HG03175 (cell line): Measurements from ENCODE around the gene EIF1AD.
"Not testable (repeated sequence)": the region's sequence is repeated elsewhere in the genome, so short reads cannot be mapped to it uniquely, and the experiment has no call there.

Experiments
- ATAC-seq: cut with Tn5 transposase; IDR thresholded peaks from one replicate; pipeline ENCODE4 v1.9.1; 2021; ENCODE audit warnings: mild to moderate bottlenecking, moderate library complexity; ENCODE audit not compliant: unreplicated experiment

EIF1AD gene

DNA sequence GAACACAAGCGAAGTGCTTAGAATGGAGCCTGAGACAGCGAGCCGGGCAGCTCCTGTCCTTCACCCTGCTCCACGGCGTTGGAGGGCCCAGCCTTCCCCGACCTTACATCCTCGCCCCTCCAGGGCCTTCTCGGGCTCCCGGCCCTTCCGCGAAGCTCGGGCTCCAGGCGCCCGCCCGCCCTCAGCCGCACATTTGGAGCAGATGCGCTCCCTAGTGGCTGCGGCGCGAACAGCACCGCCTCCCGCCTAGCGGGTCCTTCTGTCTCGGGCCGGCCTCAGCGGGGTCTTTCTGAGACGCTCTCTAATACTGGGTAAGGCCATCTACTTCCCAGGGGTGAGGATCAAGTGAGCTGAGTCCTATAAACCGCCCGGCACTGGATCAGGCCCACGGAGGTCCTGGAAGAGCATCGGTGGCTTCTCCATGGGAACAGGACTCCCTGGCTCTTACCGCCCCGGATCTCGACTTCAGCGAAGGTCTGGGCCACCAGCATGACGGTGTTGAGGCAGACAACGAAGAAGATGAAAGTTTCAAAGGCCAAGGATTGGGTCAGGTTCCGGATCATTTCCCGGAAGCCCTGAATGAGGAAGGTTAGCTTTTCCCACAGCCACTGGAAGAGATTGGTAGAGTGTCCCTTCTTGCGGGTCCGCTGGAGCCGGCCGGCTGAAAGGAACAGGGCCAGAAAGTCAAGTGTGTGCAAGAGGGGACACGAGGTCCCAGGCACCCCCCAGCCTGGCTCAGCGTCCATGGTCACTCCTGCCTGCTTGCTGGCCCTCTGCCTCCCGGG lies 20.6 kb upstream of the EIF1AD start:
- no peak for ATAC-seq

DNA sequence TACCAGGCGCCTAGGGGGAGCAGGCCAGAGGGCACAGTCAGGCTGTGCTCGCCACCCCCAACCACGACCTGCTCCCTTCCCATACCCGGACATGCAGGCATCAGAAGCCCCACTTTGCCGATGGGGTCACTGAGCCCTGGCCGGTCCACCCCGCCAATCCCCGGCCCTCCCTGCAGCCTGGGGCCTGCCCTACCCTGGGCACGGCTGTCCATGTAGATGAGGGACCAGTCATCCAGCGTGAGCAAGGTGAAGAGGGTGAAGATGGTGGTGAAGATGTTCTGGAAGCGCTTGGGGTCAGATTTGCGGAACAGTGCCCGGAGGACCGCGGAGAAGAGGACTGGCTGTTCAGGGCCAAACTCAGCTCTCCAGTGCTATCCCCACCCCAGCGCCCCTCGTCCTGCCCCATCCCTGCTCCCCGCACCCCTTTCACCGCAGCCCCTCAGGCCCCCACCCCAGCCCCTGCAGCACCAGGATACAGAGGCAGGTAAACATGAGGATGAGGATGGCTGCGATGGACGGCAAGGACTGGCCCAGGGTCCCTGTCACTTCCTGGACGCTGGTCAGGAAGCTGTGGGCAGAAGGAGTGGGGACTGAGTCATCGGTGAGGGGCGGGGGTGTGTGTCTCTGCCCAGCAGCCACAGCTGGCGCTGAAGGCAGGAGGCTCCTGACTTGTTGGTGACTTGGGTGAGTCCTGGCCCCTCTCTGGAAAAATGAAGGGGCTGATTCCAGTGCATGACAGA lies 18.8 kb upstream of the EIF1AD start:
- no peak for ATAC-seq

DNA sequence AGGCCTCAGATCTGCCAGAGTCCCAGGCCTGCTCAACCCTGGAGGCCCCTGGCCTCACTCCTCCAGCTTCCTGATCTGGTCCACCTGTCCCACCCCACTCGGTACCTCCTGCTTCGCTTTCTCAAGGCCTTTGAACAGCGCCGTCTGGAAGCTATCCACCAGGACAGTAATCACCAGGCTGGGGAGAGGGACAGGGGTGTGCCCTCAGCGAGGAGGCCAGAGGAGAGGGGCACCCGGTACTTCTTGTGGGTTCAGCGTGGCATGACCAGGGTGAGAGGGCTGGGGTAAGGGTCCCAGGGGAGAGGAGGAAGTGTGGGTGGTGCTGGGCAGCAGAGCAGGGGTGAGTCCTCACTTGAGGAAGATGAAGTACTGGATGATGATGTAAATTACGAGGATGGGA lies 18.3 kb upstream of the EIF1AD start:
- no peak for ATAC-seq

DNA sequence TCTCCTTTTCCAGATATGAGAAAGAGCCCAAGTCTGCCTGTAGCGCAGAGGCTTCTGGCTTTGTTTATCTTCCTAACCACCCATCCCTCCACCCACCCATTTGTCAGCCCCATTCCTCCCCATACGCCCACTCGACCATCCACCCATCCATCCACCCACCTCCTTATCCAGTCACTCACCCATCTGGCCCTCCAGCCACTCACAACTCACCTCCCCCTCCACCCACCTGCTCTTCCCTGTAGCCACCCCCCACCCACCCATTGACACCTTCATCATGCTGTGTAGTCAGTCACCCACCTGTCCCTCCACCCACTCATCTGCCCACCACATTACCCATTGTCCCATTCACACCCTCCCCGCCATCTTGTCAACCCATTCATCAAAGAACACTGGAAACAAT lies 15.4 kb upstream of the EIF1AD start:
- no peak for ATAC-seq

DNA sequence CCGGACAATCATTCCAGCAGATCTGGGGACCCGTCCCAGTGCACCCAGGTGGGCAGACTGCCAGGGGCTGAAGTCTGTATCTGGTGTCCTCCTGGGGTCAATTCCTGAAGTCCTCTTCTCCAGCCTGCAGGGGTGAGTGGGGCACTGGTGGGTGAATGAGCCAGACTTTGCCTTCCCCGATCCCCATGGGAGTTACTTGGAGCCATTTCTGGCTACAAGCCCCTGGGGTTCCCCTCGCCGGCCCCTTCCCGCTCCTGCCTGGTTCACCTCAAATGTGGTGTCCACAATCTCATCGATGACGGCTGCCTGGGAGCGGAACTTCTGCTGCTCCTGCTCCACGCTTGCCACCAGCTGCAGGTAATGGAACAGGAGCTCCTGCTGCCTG lies 14.8 kb upstream of the EIF1AD start:
- no peak for ATAC-seq

DNA sequence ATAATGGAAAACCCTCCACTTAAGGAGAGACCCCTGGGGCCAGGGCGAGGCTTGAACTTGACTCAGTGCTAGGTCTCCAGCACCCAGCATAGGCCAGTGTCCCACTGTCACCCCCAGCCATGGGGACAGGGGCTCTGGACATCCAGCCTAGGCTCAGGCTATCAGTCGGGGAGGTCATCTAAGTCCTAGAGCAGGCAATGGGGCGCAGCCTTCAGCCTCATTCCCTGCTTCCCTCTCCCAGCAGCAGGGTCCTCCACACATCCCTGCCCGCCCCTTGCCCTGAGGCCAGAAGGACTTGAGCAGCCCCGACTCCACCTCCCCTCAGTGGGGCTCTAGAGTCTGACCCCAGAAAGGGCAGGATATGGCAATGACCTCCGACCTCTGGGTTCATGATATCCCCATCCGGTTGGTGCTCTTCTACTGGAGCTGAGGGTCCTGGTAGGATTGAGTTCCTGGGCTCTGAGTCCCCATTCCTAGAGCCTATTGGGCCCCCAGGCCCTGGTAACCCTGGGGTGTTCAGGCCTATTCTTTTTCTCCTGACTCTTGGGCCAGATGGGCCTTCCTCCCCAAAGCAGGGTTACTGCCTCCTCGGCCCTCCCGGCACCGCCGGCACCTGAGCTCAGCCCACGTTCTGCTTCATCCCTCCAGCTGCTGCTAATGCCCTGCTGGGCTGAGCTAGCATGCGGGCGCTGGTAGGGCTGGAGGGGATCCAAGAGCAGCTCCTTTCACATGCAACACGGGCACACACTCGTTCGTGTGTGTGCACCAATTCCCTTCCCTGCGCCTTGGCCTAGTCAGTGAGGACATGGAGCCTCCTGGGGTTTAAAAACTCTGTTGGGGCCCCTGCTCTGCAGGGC lies 14.2 kb upstream of the EIF1AD start:
- no peak for ATAC-seq

DNA sequence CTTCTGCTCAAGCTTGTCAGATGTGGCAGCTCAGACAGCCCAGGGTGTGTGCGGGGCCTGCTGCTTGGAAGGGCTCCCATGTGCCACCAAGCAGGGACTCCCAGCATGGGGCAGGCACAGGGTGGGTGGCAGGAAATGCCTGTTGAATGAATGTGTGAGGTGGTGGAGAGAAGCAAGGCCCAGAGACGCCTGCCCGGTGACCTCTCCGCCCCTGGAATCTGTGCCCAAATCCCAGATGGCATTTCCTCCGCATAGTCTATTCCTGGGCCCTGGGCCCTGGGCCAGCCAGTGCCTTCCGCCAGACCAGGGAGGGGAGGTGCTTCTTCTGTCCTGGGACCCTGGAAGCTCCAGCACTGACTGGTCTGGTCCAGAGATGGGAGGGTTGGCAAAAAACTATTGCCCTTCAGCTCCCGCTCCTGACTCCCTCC lies 13.5 kb upstream of the EIF1AD start:
- no peak for ATAC-seq

DNA sequence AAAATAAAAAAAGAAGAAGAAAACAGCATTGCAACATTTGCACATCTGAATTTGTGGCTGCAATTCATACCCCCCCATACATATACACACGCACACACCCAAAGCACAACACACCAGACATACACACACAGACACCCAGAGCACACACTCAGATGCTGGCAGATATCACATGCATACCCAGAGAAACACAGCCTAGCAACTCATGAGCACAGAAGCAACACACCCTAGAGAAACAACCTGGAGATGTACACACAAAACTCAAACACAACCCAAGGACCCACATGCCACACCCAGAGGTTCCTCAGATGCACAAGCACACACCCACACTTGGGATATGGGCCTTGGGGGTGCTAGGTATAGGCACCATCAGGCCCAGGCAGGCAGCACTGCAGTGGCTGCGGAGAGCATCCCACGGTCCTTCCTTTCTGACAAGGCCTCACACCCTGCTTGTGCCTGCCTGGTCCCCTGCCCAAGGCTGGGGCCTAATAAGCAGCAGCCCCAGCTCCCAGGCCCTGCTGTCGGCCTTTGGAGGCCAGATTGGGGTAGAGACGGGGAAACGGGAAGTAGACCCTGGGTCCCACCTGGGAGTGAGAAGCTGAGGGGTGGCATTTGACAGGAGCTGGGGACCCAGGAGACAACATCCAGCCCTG lies 13.0 kb upstream of the EIF1AD start:
- ATAC-seq, result no peak

DNA sequence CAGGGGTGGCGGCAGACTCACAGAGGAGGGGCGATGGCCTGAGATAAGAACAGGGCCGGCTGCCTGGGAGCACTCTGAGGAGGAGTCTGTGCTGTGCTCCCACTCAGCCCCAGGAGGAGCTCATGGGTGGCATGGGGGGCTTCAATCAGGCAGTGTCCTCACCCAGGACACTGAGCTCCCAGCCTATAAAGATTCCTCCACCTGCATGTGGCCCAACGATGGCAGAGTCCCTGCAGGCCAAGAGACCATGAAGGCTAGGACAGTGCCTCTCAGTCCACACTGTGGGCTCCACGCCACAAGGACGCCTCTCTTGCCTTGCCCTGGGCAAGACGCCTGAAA lies 11.8 kb upstream of the EIF1AD start:
- ATAC-seq, result no peak

DNA sequence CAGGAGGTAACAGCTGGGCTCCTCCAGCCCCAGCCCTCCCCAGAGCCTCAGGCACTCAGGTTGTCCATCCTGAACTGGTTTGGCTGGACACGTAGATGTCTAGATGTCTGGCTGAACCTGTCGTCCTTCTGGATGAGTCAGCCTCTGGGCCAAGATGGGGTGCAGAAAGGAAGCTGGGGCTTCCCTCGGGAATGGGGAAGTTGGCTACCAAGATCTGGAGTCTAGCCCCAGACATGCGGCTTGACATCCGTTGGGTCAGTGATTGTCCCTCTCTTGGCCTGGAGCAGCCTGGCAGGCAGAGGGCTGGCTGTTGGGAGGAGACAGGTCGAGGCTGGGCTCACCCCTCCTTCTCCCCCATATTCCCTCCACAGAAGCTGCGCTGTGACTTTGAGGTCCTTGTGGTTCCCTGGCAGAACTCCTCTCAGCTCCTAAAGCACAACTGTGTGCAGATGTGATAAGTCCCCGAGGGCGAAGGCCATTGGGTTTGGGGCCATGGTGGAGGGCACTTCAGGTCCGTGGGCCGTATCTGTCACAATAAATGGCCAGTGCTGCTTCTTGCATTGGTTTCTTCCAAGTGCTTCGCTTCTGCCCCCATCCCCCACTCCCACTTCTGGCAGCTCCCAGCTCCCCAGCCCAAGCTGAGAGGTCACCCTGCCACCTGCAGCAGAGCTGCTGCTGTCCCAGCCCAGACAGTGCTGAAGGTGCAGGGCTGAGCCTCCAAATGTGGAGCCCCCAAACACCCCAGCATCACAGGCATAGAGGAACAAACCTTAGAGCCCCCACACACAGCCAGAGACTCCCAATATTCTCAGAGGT lies 11.2 kb upstream of the EIF1AD start:
- no peak for ATAC-seq

DNA sequence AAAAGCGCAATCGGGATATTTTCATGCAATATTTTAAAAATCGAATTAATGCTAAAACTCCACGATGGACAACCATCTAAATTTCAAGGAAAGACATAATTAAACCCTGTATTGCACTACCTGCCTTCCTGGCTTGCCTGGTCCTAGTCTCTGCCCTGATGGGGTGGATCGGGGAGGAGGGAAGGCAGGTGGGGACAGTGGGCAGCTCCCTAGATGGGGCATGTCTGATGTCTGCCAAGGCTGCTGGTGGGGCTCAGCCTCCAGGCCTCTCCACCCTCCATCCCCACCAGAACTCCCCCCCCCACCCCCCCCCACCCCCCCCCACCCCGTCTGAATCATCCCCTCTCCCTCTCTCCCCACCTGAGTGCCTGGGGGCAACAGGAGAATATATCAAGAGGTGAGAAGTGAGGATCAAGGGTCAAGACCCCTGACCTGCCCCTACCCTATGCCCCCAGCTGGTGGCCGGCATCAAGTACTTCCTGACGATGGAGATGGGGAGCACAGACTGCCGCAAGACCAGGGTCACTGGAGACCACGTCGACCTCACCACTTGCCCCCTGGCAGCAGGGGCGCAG lies 10.5 kb upstream of the EIF1AD start:
- no peak for ATAC-seq

DNA sequence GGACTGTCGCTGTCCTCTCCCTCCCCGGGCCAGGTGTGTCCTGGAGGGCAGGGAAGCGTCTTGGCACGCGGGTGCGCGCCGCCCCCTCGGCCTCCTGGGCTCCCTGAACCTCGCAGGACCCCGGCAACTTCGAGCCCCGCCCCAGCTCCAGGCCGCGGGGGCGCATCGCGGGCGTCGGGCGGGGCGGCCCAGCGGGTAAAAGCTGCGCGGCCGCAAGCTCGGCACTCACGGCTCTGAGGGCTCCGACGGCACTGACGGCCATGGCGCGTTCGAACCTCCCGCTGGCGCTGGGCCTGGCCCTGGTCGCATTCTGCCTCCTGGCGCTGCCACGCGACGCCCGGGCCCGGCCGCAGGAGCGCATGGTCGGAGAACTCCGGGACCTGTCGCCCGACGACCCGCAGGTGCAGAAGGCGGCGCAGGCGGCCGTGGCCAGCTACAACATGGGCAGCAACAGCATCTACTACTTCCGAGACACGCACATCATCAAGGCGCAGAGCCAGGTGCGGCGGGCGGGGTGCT lies 9.9 kb upstream of the EIF1AD start, which contains the start of gene CST6:
CST6 (plus strand) TSS at position 224 of the 519 bp plus-strand sequence; CDS start at position 261, 37 bp downstream.
- no peak for ATAC-seq

DNA sequence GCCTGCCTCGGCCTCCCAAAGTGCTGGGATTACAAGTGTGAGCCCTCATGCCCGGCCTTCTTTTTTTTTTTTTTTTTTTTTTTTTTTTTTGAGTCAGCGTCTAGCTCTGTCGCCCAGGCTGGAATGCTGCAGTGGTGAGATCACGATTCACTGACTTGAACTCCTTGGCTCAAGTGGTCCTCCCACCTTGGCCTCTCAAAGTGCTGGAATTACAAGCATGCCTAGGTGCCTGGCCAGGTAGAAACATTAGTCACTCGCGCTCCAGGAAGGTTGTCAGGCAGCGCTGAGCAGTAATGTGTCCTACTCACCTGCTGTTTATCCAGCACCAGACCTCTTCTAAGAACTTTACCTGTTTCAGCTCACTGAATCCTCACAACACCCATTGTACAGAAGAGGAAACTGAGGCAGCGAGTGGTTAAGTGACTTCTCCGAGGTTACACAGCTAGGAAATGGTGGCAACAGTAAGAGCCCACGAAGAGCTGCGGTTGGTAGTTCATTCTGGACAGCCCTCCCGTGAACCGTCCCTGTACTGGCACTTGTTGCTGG lies 9.4 kb upstream of the EIF1AD start:
- no peak for ATAC-seq

DNA sequence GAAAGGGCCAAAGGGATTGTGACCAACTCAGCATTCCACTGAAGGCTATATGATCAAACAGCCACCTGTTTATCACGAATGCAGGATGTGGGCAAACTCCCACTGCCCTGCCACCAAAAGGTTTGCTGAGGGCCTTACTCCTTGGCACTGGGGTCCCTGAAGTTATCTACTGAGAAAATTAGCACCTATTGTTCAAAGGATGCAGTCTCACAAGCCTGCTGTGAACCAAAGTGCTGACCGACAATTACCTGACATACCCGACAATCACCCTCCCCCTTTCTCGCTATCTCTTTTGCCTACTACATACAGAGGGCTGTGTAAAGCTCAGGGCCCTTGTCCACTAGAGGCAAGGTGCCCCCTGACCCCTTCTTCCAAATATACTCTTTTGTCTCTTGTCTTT lies 8.1 kb upstream of the EIF1AD start:
- ATAC-seq, result not testable (repeated sequence)

DNA sequence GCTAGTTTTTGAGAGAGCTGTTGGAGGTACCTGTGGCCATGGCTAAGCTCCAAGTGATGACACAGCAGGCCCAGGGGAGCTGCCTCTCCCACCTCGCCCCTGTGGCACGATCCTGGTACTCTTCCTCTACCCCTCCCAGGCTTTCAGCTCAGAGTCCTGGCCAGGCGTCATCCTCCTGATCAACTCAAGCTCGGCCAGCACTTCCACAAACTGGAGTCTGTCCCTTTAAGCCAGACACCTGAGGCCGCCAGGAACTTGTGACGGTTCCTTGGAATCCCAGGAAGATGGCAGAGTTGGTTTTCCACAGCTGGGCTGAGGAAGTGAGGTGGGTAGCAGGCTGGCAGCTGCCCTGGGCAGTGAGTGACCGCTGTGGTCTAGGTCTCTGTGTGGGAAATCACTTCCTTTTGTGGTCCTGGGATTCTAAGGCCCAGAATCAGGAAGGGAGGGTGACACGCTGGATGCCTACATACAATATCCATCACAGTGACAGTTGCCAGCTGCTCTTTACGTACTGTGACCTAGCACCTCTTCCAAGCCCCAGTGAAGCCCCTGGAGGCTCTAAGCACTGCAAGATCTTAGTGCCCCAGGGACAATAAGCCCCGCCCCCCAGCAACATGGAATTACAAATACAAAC lies 6.6 kb upstream of the EIF1AD start:
- ATAC-seq, result no peak

DNA sequence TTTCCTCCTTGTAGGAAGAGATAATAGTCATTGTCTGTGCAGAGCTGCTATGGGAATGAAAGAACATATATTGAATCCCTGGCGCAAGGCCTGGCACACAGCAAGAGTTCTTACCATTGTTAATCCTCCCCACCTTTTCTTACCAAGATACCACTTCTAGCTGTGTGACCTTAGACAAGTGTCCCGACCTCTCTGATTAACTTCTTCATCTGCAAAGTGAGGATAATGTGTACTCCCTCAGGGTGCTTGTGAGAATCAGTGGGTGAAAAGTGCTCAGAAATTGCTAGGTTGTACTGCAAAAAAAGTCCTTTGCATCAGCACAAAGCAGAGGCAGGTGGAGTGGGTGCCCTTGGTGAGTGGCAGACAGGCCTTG lies 6.1 kb upstream of the EIF1AD start:
- ATAC-seq, result no peak

DNA sequence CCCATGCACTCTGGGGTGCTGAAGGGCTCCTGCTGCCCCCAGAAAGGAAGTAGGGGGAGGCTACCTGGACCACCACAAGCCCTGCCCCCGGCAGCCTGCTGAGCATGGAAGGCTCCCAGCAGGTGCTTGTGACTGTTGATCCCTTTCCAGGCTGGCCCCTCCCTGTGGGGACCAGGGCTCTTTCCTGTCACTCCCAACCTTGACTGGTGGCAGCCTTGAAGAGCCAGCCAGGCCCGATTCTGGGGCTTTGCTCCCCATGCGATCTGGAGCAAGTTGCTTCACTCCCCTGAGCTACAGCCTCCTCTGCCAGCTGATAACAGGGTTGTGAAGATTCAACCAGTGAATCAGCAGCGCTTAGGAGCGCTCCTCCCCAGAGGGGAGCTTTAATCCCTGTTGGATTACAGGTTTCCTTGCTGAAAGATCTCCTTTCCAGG lies 5.3 kb upstream of the EIF1AD start:
- ATAC-seq, result no peak

DNA sequence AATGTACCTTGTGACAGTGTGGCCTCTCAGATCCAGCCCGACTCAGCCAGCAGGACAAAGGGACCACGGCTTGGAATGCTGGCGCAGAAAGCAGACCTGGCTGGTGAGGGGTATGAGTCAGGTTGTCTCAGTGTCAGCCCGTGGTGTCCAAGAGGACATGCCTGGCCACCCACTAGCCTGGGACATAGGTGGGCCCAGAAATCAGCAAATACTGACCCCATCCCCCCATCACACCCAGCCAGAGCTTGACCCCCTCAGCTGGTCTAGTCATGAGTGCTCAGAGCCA lies 4.9 kb upstream of the EIF1AD start:
- ATAC-seq, result no peak
